Activated B cell treated with CpG ODN at 0.5 μM for 24 hours (primary cell): ENCODE results near the gene STX18. TPM values are rescaled to one million over a fixed set of nuclear protein-coding genes. Genes with fewer than 3 reads are reported as not detected.

Experiments
- ATAC-seq: fragments of 200-7000 bp; cut with Tn5 transposase; one replicate; pipeline ENCODE4 v1.10.0; 2021; ENCODE audit warnings: low read depth, mild to moderate bottlenecking, moderate library complexity
- CTCF ChIA-PET: fragments of 350-600 bp; sonication (Branson Sonifier 250); formaldehyde crosslinking; loops from one replicate; lab custom pipeline; 2021; ENCODE audit warnings: antibody characterized with exemption; lab: Charles Lee
- POLR2A ChIA-PET: fragments of 350-600 bp; sonication (Branson Sonifier 250); formaldehyde crosslinking; loops from one replicate; lab custom pipeline; 2021; ENCODE audit warnings: antibody characterized with exemption; lab: Charles Lee
- DNase-seq: peaks from one replicate; pipeline ENCODE4 v3.0.0; 2022
- H3K27ac Mint-ChIP-seq: one replicate; pipeline ENCODE4 v1.8.0; 2020; ENCODE audit warnings: mixed read lengths
- H3K27me3 Mint-ChIP-seq: one replicate; pipeline ENCODE4 v1.8.0; 2021; ENCODE audit warnings: mixed read lengths
- H3K36me3 Mint-ChIP-seq: one replicate; pipeline ENCODE4 v1.8.0; 2021; ENCODE audit warnings: low read depth, mixed read lengths
- H3K4me1 Mint-ChIP-seq: one replicate; pipeline ENCODE4 v1.8.0; 2021; ENCODE audit warnings: mixed read lengths
- H3K4me3 Mint-ChIP-seq: one replicate; pipeline ENCODE4 v1.8.0; 2020; ENCODE audit warnings: mild to moderate bottlenecking, mixed read lengths
- H3K9me3 Mint-ChIP-seq: one replicate; pipeline ENCODE4 v1.8.0; 2020; ENCODE audit warnings: mixed read lengths
- CTCF ChIP-seq: fragments of 200-600 bp; IDR thresholded peaks from one replicate; pipeline ENCODE4 v1.8.0; 2022; ENCODE audit warnings: antibody characterized with exemption, mild to moderate bottlenecking
- intact Hi-C: fragments of 100-400 bp; cut with micrococcal nuclease; formaldehyde crosslinking; loops from one replicate; pipeline ENCODE4 v1.15.1; 2024
- total RNA-seq: library from RNA; stranded (reverse); gene quantifications from 2 replicates; pipeline ENCODE4 v1.2.3, GENCODE V29; 2022

STX18 gene
- total RNA-seq, 1 donor from 2014 or later = 27.1 TPM

- peak; percentile 94 for TF ChIP-seq CTCF
Observed at GRCh38 chr4:4488405-4489404, 53.1 kb downstream of the STX18 start.

GRCh38 chr4:4486969-4487368 lies 54.9 kb downstream of the STX18 start:
- Mint-ChIP-seq H3K27me3 (no peaks in the 10 kb centered on the region), H3K9me3 (no peaks in the 10 kb centered on the region), H3K27ac (no peak overlapping the region), H3K36me3 (no peaks in the 10 kb centered on the region), H3K4me1 (peaks cover 10% of the 10 kb centered on the region), H3K4me3 (no peak overlapping the region)
- ChIA-PET CTCF (interaction anchor here (0.7 to 1.5 kb wide), 3 partner anchors 8 to 32 kb away, joined by 3 read pairs; no protein-coding TSS in a partner anchor), POLR2A (no interaction called here)
- ATAC-seq = no peak
- intact Hi-C loops = loop anchor here (5.0 kb wide), 1 partner anchor 380 kb away; no protein-coding TSS in a partner anchor
- DNase-seq = no peak
- TF ChIP-seq CTCF = no peak

More at GRCh38 chr4:4488405-4489404, 53.1 kb downstream of the STX18 start:
- ATAC-seq (peak; percentile 87), DNase-seq (peak; percentile 35)
- intact Hi-C loops = loop anchor here (1.0 to 5.0 kb wide), 8 partner anchors 20 to 1325 kb away; no protein-coding TSS in a partner anchor
- Mint-ChIP-seq H3K4me3 (no peak overlapping the region), H3K4me1 (peaks cover 21% of the 10 kb centered on the region), H3K27me3 (no peaks in the 10 kb centered on the region), H3K9me3 (no peaks in the 10 kb centered on the region), H3K36me3 (no peaks in the 10 kb centered on the region), H3K27ac (no peak overlapping the region)
- ChIA-PET CTCF (interaction anchor here (0.6 to 2.3 kb wide), 9 partner anchors 10 to 1324 kb away, joined by 3 to 13 read pairs (median 4); no protein-coding TSS in a partner anchor), POLR2A (no interaction called here)

GRCh38 chr4:4485806-4486205 lies 56.0 kb downstream of the STX18 start:
- Mint-ChIP-seq H3K4me1 (peaks cover 2% of the 10 kb centered on the region), H3K9me3 (no peaks in the 10 kb centered on the region), H3K4me3 (no peak overlapping the region), H3K27me3 (no peaks in the 10 kb centered on the region), H3K36me3 (no peaks in the 10 kb centered on the region), H3K27ac (no peak overlapping the region)
- CTCF ChIA-PET = no interaction called here
- no peak for ATAC-seq
- no peak for TF ChIP-seq CTCF
- POLR2A ChIA-PET = no interaction called here
- no peak for DNase-seq
- intact Hi-C loops = loop anchor here (5.0 kb wide), 1 partner anchor 381 kb away; no protein-coding TSS in a partner anchor

- Mint-ChIP-seq H3K27me3 (no peaks in the 10 kb centered on the region), H3K36me3 (peaks cover 3% of the 10 kb centered on the region), H3K9me3 (no peaks in the 10 kb centered on the region), H3K4me1 (peaks cover 2% of the 10 kb centered on the region), H3K27ac (no peak overlapping the region), H3K4me3 (no peak overlapping the region)
- POLR2A ChIA-PET = no interaction called here
- TF ChIP-seq CTCF = no peak
- no peak for DNase-seq
- CTCF ChIA-PET = no interaction called here
- intact Hi-C loops = no loop called here
- ATAC-seq = no peak
Observed at GRCh38 chr4:4481399-4481994, 60.4 kb downstream of the STX18 start.
